H1 (cell line): Measurements from ENCODE around the gene ANO6. TPM values are rescaled to one million over a fixed set of nuclear protein-coding genes. Genes with fewer than 3 reads are reported as not detected.

Source experiments
- CTCF ChIA-PET: fragments of 300-600 bp; sonication (Branson Sonifier 250); formaldehyde crosslinking; loops from one replicate; lab custom pipeline; 2021; ENCODE audit not compliant: partially characterized antibody; lab: Charles Lee
- POLR2A ChIA-PET: fragments of 300-600 bp; sonication (Branson Sonifier 250); formaldehyde crosslinking; loops from one replicate; lab custom pipeline; 2021; ENCODE audit warnings: inconsistent platforms; ENCODE audit not compliant: partially characterized antibody; lab: Charles Lee
- DNase-seq, 2 experiments: peaks; one replicate each; pipeline versions ENCODE4 v3.0.0 to v3.0.0-alpha.2; 2010 to 2022; ENCODE audit warnings: low spot score in 2 of 2, low read depth in 1 of 2, mixed read lengths in 1 of 2
- FAIRE-seq: peaks from 2 replicates; lab custom pipeline; 2011; peaks lifted over from hg19 to GRCh38; lab: Jason Lieb, UNC
- H2AFZ ChIP-seq: 2 replicates; pipeline ENCODE4 v1.8.1; 2012; ENCODE audit warnings: low read length, inconsistent platforms
- H2AK5ac ChIP-seq: 2 replicates; pipeline ENCODE4 v1.6.1; 2013; ENCODE audit warnings: low read depth, low read length
- H2BK120ac ChIP-seq: replicated peaks from 2 replicates; pipeline ENCODE3; 2013; ENCODE audit warnings: low read depth, low read length, inconsistent platforms
- H2BK12ac ChIP-seq: 2 replicates; pipeline ENCODE4 v1.6.1; 2013; ENCODE audit warnings: low read depth, low read length
- H2BK15ac ChIP-seq: 2 replicates; pipeline ENCODE4 v1.6.1; 2013; ENCODE audit warnings: low read length
- H2BK20ac ChIP-seq: 2 replicates; pipeline ENCODE4 v1.6.1; 2013; ENCODE audit warnings: low read length
- H2BK5ac ChIP-seq: 2 replicates; pipeline ENCODE4 v1.6.1; 2013; ENCODE audit warnings: low read depth, low read length
- H3K14ac ChIP-seq: 2 replicates; pipeline ENCODE4 v1.6.1; 2013; ENCODE audit warnings: inconsistent platforms; ENCODE audit not compliant: insufficient read length
- H3K18ac ChIP-seq: 2 replicates; pipeline ENCODE4 v1.6.1; 2013; ENCODE audit warnings: low read length; ENCODE audit errors: extremely low read depth
- H3K23ac ChIP-seq: 2 replicates; pipeline ENCODE4 v1.6.1; 2013; ENCODE audit warnings: inconsistent platforms; ENCODE audit not compliant: insufficient read length
- H3K23me2 ChIP-seq: 2 replicates; pipeline ENCODE4 v1.6.1; 2013; ENCODE audit warnings: low read depth, low read length
- H3K27ac ChIP-seq: 2 replicates; pipeline ENCODE4 v1.6.1; 2011; ENCODE audit warnings: low read depth, low read length, inconsistent platforms
- H3K27me3 ChIP-seq, 4 experiments: replicated peaks in 1 of 4; 1 replicate in 1 of 4; 2 replicates in 3 of 4; pipeline versions ENCODE4 v1.6.1 to v1.8.1; 2011 to 2013; ENCODE audit warnings: low read length in 3 of 4, mild to moderate bottlenecking in 3 of 4, inconsistent platforms in 2 of 4, mixed read lengths in 2 of 4, moderate library complexity in 1 of 4; ENCODE audit not compliant: control insufficient read depth in 3 of 4, insufficient read depth in 3 of 4; ENCODE audit errors: extremely low read depth in 1 of 4
- H3K36me3 ChIP-seq, 4 experiments: 2 replicates each; pipeline versions ENCODE4 v1.6.1 to v1.8.1; 2011 to 2013; ENCODE audit warnings: mild to moderate bottlenecking in 4 of 4, low read length in 3 of 4, moderate library complexity in 2 of 4, control low read depth in 1 of 4, inconsistent platforms in 1 of 4; ENCODE audit not compliant: insufficient read depth in 4 of 4, control insufficient read depth in 2 of 4
- H3K4ac ChIP-seq: replicated peaks from 2 replicates; pipeline ENCODE3; 2013; ENCODE audit warnings: low read length, low read depth, mixed read lengths, inconsistent platforms; ENCODE audit not compliant: insufficient read length
- H3K4me1 ChIP-seq, 4 experiments: replicated peaks in 1 of 4; 1 replicate in 1 of 4; 2 replicates in 3 of 4; pipeline versions ENCODE4 v1.6.1 to v1.8.1; 2011 to 2013; ENCODE audit warnings: low read length in 3 of 4, inconsistent platforms in 2 of 4, mixed read lengths in 1 of 4; ENCODE audit not compliant: insufficient read depth in 4 of 4, control insufficient read depth in 3 of 4
- H3K4me2 ChIP-seq, 2 experiments: 2 replicates each; pipeline versions ENCODE4 v1.6.1 to v1.8.1; 2011 to 2013; ENCODE audit warnings: low read depth in 2 of 2, low read length in 2 of 2, control low read depth in 1 of 2, inconsistent platforms in 1 of 2, mild to moderate bottlenecking in 1 of 2; ENCODE audit not compliant: insufficient read depth in 1 of 2
- H3K4me3 ChIP-seq, 4 experiments: fragments of 200-600, 300-600 bp in 1 of 4; sonication (generic), shearing (Covaris generic), sonication (Bioruptor Twin) in 1 of 4; 2 replicates each; pipeline versions ENCODE4 v1.5.1 to v1.8.1; 2011 to 2016; ENCODE audit warnings: low read length in 4 of 4, low read depth in 3 of 4, control low read depth in 2 of 4, inconsistent platforms in 2 of 4, mild to moderate bottlenecking in 2 of 4, mixed read lengths in 1 of 4, moderate library complexity in 1 of 4; ENCODE audit not compliant: insufficient read depth in 2 of 4; ENCODE audit errors: extremely low read depth in 1 of 4
- H3K56ac ChIP-seq: replicated peaks from 2 replicates; pipeline ENCODE3; 2013; ENCODE audit warnings: low read depth, mild to moderate bottlenecking, mixed read lengths, low read length, inconsistent platforms; ENCODE audit not compliant: insufficient read length
- H3K79me1 ChIP-seq: 2 replicates; pipeline ENCODE4 v1.6.1; 2013; ENCODE audit warnings: low read depth, low read length, control low read depth
- H3K79me2 ChIP-seq, 2 experiments: 2 replicates each; pipeline versions ENCODE4 v1.6.1 to v1.8.1; 2012 to 2013; ENCODE audit warnings: low read length in 2 of 2, mild to moderate bottlenecking in 2 of 2, inconsistent platforms in 1 of 2; ENCODE audit not compliant: insufficient read depth in 2 of 2, control insufficient read depth in 1 of 2
- H3K9ac ChIP-seq, 4 experiments: replicated peaks in 1 of 4; 1 replicate in 1 of 4; 2 replicates in 3 of 4; pipeline versions ENCODE4 v1.6.1 to v1.8.1; 2011 to 2013; ENCODE audit warnings: low read depth in 3 of 4, low read length in 3 of 4, control low read depth in 2 of 4, mild to moderate bottlenecking in 2 of 4, moderate library complexity in 2 of 4, inconsistent platforms in 1 of 4; ENCODE audit errors: extremely low read depth in 1 of 4
- H3K9me3 ChIP-seq, 2 experiments: 2 replicates each; pipeline versions ENCODE4 v1.6.1 to v1.8.1; 2012 to 2013; ENCODE audit warnings: mild to moderate bottlenecking in 2 of 2, moderate library complexity in 2 of 2, control low read depth in 1 of 2, inconsistent platforms in 1 of 2, low read depth in 1 of 2, low read length in 1 of 2, mixed read lengths in 1 of 2; ENCODE audit not compliant: insufficient read depth in 2 of 2
- H4K20me1 ChIP-seq, 2 experiments: replicated peaks in 1 of 2; 2 replicates each; pipeline versions ENCODE3 to v1.8.1; 2011 to 2013; ENCODE audit warnings: inconsistent platforms in 2 of 2, low read length in 2 of 2, mild to moderate bottlenecking in 1 of 2; ENCODE audit not compliant: insufficient read depth in 2 of 2, control insufficient read depth in 1 of 2
- H4K5ac ChIP-seq: 2 replicates; pipeline ENCODE4 v1.6.1; 2013; ENCODE audit warnings: low read length, low read depth, mixed read lengths, inconsistent platforms; ENCODE audit not compliant: insufficient read length
- H4K8ac ChIP-seq: 2 replicates; pipeline ENCODE4 v1.8.0; 2013; ENCODE audit warnings: mild to moderate bottlenecking, moderate library complexity, low read length, inconsistent platforms; ENCODE audit not compliant: insufficient read depth; ENCODE audit errors: extremely low read depth
- H4K91ac ChIP-seq: replicated peaks from 2 replicates; pipeline ENCODE3; 2013; ENCODE audit warnings: low read length, mixed read lengths, inconsistent platforms; ENCODE audit not compliant: insufficient read length
- CHD2 ChIP-seq: IDR thresholded peaks from 2 replicates; pipeline ENCODE4 v1.6.1; 2012; ENCODE audit warnings: low read length, improper control_type of control experiment
- CREB1 ChIP-seq: IDR thresholded peaks from 2 replicates; pipeline ENCODE4 v1.6.1; 2012; ENCODE audit warnings: inconsistent platforms
- EGR1 ChIP-seq: IDR thresholded peaks from 2 replicates; pipeline ENCODE4 v1.6.1; 2011; ENCODE audit warnings: low read depth, low read length, borderline replicate concordance
- FOSL1 ChIP-seq: IDR thresholded peaks from 2 replicates; pipeline ENCODE4 v1.6.1; 2011; ENCODE audit warnings: mild to moderate bottlenecking, low read depth, low read length, moderate library complexity; ENCODE audit not compliant: insufficient read depth
- KDM4A ChIP-seq: IDR thresholded peaks from one replicate; pipeline ENCODE4 v1.7.1; 2012; ENCODE audit warnings: low read depth, mild to moderate bottlenecking, moderate library complexity, low read length, inconsistent platforms; ENCODE audit not compliant: severe bottlenecking
- POLR2A ChIP-seq, 2 experiments: IDR thresholded peaks; 1 replicate in 1 of 2; 2 replicates in 1 of 2; pipeline ENCODE4 v1.6.1; 2011; ENCODE audit warnings: low read depth in 2 of 2, low read length in 2 of 2, mild to moderate bottlenecking in 2 of 2; ENCODE audit errors: control extremely low read depth in 1 of 2
- RBBP5 ChIP-seq: IDR thresholded peaks from 2 replicates; pipeline ENCODE4 v1.7.1; 2012; ENCODE audit warnings: low read depth, mild to moderate bottlenecking, inconsistent platforms, low read length, moderate library complexity, borderline replicate concordance
- SIRT6 ChIP-seq: IDR thresholded peaks from one replicate; pipeline ENCODE4 v1.7.1; 2012; ENCODE audit warnings: low read length, inconsistent platforms
- SP4 ChIP-seq: IDR thresholded peaks from 2 replicates; pipeline ENCODE4 v1.6.1; 2012; ENCODE audit warnings: low read length, inconsistent platforms
- SRF ChIP-seq: IDR thresholded peaks from 2 replicates; pipeline ENCODE4 v1.6.1; 2011; ENCODE audit warnings: mild to moderate bottlenecking, low read depth, low read length, moderate library complexity
- TBP ChIP-seq: IDR thresholded peaks from 2 replicates; pipeline ENCODE4 v1.6.1; 2011; ENCODE audit warnings: low read depth, low read length, improper control_type of control experiment
- YY1 ChIP-seq: IDR thresholded peaks from 2 replicates; pipeline ENCODE4 v1.6.1; 2011; ENCODE audit warnings: low read depth, mild to moderate bottlenecking, low read length
- WGBS, 2 experiments: shearing (Covaris generic) in 1 of 2; methylation state at CpG; one replicate each; pipeline versions ENCODE4 v1.1.6 to v1.1.7; 2013 to 2015; ENCODE audit warnings: low lambda C conversion rate in 2 of 2, mixed read lengths in 2 of 2, inconsistent platforms in 1 of 2, low coverage in 1 of 2, missing lambda C conversion rate in 1 of 2; ENCODE audit not compliant: insufficient replicate concordance in 2 of 2, insufficient coverage in 1 of 2, insufficient read length in 1 of 2; ENCODE audit errors: extremely low coverage in 1 of 2, missing lambda C conversion rate in 1 of 2; 5-methylcytosine and 5-hydroxymethylcytosine counted together
- polyA plus RNA-seq, 7 experiments: library from polyadenylated mRNA; depleted of rRNA in 3 of 7; stranded (reverse) in 5 of 7; unstranded in 2 of 7; fragments of >200 nt in 5 of 7; fragments of 200-250 nt in 2 of 7; gene quantifications; 1 replicate in 5 of 7; 2 replicates in 1 of 7; 4 replicates in 1 of 7; pipeline versions ENCODE4 v1.2.1 to v1.2.3, GENCODE V29; 2011 to 2013; ENCODE audit warnings: missing spikeins in 2 of 7, mixed read lengths in 2 of 7
- total RNA-seq: library from RNA; stranded (reverse); fragmentation: NEBNext Ultra II Directional; extraction: Animal tissue kit (Norgen Biotek cat#: 25700); gene quantifications from 2 replicates; pipeline ENCODE4 v1.2.1, GENCODE V29; 2021
- TF ChIP-seq, protein P1 (sequence below), 3 experiments: IDR thresholded peaks; 1 replicate in 2 of 3; 2 replicates in 1 of 3; pipeline versions ENCODE4 v1.5.1 to v1.6.1; 2011; ENCODE audit warnings: low read length in 3 of 3, mild to moderate bottlenecking in 3 of 3, inconsistent platforms in 2 of 3, low read depth in 1 of 3, moderate library complexity in 1 of 3; ENCODE audit not compliant: insufficient read depth in 1 of 3; ENCODE audit errors: control extremely low read depth in 1 of 3

Gene ANO6
- total and polyA plus RNA-seq, 2 of the 8 experiments (the other 6 are each of a cell fraction or from before 2014, with no cell fraction given) = 15.1 to 39.7 TPM

DNA sequence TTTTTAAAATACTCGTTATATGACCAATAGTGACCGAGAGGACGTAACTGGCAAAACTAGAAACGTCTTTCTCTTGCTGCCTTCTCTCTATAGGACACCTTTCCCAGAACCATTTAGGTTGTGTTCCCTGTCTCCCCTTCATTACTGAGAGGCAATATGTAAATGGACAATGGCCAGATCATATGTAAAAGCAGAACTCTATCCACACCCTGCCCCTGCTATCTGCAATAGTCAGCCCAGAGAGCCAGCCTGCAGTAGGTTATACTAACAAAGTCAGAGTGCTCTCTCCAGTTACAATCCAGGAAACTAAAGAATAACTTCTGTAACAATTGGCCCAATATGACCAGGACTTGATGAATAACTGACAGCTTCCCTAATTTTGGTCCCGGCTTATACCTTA lies 216.8 kb downstream of the ANO6 start:
- no peak overlapping the region for H2AFZ ChIP-seq
- H4K91ac ChIP-seq = no peak overlapping the region
- H3K79me1 ChIP-seq = no peaks in the 10 kb centered on the region
- 0 out of 8 replicates have a peak overlapping the region, but pooled peaks of 1 of the 4 experiments have one; percentile 26 for H3K4me3 ChIP-seq
- WGBS, 2 experiments = 86% methylated on average over 5 of the region's 5 CpGs; no CpG with 5 or more reads in 1 of the 2 experiments
- no peak overlapping the region for H3K4ac ChIP-seq
- no peak overlapping the region; the same call in 1 of the 2 replicates for H2BK12ac ChIP-seq
- H3K23me2 ChIP-seq = no peaks in the 10 kb centered on the region
- no peaks in the 10 kb centered on the region for H3K9me3 ChIP-seq
- peak overlapping the region; percentile 43 to 55; a peak in 1 of 4 replicates for H3K4me2 ChIP-seq
- no peak overlapping the region for H2AK5ac ChIP-seq
- DNase-seq (no peak), FAIRE-seq (no peak)
- H3K23ac ChIP-seq = no peak overlapping the region
- H3K4me1 ChIP-seq = peaks cover 4 to 27% (median 11%) of the 10 kb centered on the region in 4 experiments; a peak in 5 of 7 replicates
- H3K14ac ChIP-seq = no peak overlapping the region
- no peak overlapping the region for H2BK5ac ChIP-seq
- ChIA-PET CTCF (no interaction called here), POLR2A (interaction anchor here (0.7 to 0.9 kb wide), 2 partner anchors 198 to 559 kb away, joined by 3 to 4 read pairs; no protein-coding TSS in a partner anchor)
- H3K9ac ChIP-seq = no peak overlapping the region
- no peak overlapping the region for H4K5ac ChIP-seq
- no peak overlapping the region for H4K8ac ChIP-seq
- no peak overlapping the region for H3K27ac ChIP-seq
- H3K18ac ChIP-seq = no peak overlapping the region
- no peak overlapping the region for H3K56ac ChIP-seq
- peaks cover 0 to 4% (median 0%) of the 10 kb centered on the region in 4 experiments; a peak in 2 of 8 replicates for H3K36me3 ChIP-seq
- H2BK120ac ChIP-seq = no peak overlapping the region
- H2BK20ac ChIP-seq = no peak overlapping the region
- no peaks in the 10 kb centered on the region for H4K20me1 ChIP-seq
- peaks cover 0 to 2% (median 0%) of the 10 kb centered on the region in 4 experiments; a peak in 3 of 7 replicates for H3K27me3 ChIP-seq
- H2BK15ac ChIP-seq = no peak overlapping the region
- no peaks in the 10 kb centered on the region for H3K79me2 ChIP-seq
- TF ChIP-seq KDM4A (no peak), RBBP5 (no peak), SRF (no peak), EGR1 (no peak), SP4 (no peak), TBP (no peak), SIRT6 (no peak), POLR2A (IDR thresholded peaks at IDR 0.05; ENCODE audit: control extremely low read depth in 1 of 2, low read depth in 2 of 2, low read length in 2 of 2) (no peak), CREB1 (no peak), FOSL1 (no peak), YY1 (no peak), CHD2 (no peak)
- TF ChIP-seq, protein P1, sequence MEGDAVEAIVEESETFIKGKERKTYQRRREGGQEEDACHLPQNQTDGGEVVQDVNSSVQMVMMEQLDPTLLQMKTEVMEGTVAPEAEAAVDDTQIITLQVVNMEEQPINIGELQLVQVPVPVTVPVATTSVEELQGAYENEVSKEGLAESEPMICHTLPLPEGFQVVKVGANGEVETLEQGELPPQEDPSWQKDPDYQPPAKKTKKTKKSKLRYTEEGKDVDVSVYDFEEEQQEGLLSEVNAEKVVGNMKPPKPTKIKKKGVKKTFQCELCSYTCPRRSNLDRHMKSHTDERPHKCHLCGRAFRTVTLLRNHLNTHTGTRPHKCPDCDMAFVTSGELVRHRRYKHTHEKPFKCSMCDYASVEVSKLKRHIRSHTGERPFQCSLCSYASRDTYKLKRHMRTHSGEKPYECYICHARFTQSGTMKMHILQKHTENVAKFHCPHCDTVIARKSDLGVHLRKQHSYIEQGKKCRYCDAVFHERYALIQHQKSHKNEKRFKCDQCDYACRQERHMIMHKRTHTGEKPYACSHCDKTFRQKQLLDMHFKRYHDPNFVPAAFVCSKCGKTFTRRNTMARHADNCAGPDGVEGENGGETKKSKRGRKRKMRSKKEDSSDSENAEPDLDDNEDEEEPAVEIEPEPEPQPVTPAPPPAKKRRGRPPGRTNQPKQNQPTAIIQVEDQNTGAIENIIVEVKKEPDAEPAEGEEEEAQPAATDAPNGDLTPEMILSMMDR (IDR thresholded peaks at IDR 0.05; ENCODE audit: control extremely low read depth in 1 of 3, insufficient read depth in 1 of 3, low read depth in 1 of 3, low read length in 3 of 3) = no peak
